HG03558 (cell line): ENCODE measurements around the gene HNRNPC.
"Not testable (repeated sequence)": the region's sequence is repeated elsewhere in the genome, so short reads cannot be mapped to it uniquely, and the experiment has no call there.

Experiments
- ATAC-seq: cut with Tn5 transposase; IDR thresholded peaks from one replicate; pipeline ENCODE4 v1.9.1; 2021; ENCODE audit warnings: moderate number of reproducible peaks; ENCODE audit not compliant: unreplicated experiment; ENCODE audit errors: extremely low read depth

The HNRNPC gene

DNA sequence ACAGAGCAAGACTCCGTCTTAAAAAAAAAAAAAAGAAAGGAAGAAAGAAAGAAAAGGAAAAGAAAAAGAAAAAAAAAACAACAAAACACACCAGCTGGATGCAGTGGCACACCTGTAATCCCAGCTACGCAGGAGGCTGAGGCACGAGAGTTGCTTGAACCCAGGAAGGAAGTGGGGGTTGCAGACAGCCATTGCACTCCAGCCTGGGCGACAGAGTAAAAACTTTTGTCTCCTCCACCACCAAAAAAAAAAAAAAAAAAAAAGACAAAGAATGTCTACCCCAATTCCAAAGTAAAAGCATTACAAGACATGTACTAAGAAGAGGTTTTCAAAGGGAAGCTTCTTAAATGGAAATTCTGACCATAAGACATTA lies 53.4 kb downstream of the HNRNPC start:
- no peak for ATAC-seq

DNA sequence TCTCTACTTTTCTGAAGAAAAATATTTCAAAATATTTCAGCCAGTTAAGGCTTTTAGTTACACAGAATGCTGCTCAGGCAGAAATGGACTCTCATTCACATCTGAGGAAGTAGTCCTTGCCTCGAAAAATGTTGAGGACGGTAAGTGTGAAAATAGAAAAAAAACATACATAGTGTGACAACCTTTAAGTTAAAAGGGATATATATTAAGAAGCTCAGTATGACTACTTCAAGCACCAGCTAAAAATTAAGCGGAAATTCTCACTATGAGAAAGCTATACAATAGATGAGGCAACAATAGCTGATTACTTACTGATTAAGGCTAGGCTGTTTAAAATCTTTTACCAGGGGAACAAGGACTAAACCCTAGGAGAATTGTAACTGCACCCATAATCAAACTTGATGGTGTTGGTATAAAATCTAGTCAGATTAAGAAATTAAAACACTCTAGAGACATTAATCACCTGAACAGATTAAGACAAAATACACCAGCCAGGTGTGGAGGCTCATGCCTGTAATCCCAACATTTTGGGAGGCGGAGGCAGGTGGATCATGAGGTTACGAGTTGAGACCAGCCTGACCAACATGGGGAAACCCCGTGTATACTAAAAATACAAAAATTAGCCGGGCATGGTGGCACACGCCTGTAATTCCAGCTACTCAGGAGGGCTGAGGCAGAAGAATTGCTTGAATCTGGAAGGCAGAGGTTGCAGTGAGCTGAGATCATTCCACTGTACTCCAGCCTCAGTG lies 53.9 kb downstream of the HNRNPC start:
- no peak for ATAC-seq

DNA sequence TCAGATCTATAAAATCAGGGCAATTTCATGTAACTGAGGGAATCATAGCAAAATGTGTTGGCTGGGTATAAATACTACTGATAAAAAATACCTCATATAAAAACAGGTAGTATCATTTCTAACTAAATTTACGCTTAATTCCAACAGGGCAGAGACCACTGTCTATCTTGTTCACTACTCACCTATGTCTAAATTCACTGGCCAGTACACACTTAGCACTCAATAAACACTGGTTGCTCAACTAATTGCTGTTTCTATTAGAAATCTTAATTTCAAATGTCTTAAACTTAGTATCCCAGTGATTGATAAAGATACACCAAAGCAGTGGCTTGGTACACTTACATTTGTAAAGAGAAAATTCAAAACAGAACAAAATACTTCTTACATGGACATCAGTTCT lies 55.6 kb downstream of the HNRNPC start:
- ATAC-seq, result no peak

DNA sequence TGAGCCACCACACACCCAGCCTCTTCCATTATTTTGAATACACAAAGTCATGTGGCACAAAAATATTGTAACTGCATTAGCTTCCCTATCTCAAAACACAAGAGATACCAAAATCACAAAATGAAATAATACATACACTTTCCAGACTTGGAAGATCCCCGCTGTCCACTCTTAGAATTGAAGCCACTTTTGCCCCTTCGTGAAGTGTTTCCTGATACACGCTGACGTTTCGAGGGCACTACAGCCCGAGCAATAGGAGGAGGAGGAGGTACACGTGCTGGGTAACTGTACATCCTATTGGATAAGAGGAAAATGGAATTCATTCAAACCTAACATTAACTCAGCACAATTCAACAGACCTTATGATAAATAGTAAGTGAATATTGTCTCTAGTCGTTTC lies 56.4 kb downstream of the HNRNPC start:
- ATAC-seq, result not testable (repeated sequence)

DNA sequence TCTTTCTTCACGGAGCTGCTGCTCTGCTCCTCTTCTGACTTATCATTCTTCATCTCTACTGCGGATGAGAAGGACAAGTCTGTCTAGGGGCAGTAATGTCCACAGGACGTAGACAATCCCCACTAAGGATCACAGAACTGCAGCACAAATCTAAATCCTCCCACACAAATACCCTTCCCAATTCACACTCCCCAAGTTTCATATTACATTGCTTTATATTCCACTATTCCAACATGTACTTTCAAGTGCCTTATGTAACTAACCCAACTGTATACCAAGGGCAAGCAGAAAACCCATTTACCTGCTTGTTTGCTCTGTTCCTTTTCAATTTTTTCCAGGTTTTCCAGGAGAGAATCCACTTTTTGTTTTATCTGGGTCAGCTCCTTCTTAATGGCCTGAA lies 57.7 kb downstream of the HNRNPC start:
- no peak for ATAC-seq

DNA sequence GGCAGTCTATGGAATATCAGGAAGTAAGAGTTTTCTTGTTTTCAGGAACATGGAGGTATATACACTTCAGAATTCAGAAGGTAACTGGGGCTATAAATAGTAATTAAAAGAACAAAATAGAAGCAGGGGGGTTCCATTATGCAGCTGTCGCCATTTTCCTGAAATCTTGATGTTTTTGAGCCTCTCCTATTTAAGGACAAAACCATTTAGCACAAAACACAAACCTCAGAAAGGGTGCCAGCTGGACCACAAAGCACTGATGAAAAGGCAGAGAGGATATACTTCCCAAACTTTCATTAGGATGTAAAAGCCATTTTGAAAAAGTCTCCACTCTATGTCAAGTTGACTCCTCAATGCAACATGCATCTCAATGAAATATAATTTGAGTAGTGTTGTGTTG lies 59.2 kb downstream of the HNRNPC start:
- ATAC-seq, result no peak

- no peak for ATAC-seq
These were observed 60.1 kb downstream of the HNRNPC start for GRCh38 chr14:21209185-21209584.

DNA sequence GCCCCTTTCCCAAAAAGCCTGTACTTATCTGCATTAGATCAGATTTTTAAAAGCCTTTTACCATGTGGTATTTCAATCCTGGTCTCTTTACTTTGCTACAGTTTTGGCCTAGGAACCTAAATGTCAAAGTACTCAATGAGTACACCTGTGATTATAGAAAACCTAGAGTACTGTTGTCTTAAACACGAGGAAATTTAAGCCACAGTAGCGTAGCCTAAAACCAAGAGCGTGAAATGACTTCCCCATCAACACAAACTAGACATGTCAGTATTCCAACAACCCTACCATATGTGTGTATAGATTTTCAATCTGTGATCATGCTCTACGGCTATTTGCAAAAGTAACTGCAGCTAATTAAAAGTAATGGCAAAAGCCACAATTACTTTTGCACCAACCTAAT lies 60.7 kb downstream of the HNRNPC start:
- no peak for ATAC-seq

DNA sequence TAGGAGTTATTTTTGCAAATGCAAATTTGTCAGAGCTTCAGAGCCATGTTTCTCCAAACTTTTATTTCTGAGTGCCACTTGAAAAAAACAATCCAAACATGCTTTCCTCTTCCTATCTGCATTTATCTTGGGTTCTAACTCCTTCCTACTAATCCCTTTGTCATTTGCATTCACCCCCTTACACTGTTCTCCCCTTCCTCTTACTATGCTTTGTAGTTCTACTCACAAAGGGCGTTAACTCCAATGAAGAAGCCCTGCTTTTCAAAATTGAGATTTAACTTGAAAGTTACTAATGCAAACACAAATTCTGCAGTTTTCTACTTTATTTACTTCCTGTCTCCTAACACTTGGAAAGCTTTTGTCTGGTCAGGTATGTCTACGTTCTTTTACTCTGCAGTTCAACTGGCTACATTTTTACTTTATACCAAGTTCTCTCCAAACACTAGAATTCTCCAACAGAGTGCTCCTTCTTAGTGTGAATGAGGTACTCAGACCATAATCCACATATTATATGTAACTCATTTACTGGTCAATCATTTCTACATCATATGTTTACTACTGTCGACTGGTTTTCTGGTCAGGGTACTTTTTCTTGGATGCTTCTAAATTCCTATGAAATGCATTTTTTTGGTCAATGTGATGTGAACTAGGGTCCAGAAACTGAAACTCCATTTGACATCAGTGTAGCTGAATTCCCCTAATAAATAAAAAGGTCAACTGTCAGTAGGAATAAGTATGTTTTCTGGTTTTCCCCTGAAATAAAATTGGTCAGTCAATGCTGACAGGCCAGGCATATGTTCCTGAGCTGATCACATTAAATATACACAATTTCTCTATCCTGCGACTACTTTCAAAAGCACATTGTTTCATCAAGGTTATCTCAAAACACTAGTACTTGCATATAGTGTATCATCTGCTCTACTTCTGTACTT lies 62.2 kb downstream of the HNRNPC start:
- ATAC-seq, result no peak

DNA sequence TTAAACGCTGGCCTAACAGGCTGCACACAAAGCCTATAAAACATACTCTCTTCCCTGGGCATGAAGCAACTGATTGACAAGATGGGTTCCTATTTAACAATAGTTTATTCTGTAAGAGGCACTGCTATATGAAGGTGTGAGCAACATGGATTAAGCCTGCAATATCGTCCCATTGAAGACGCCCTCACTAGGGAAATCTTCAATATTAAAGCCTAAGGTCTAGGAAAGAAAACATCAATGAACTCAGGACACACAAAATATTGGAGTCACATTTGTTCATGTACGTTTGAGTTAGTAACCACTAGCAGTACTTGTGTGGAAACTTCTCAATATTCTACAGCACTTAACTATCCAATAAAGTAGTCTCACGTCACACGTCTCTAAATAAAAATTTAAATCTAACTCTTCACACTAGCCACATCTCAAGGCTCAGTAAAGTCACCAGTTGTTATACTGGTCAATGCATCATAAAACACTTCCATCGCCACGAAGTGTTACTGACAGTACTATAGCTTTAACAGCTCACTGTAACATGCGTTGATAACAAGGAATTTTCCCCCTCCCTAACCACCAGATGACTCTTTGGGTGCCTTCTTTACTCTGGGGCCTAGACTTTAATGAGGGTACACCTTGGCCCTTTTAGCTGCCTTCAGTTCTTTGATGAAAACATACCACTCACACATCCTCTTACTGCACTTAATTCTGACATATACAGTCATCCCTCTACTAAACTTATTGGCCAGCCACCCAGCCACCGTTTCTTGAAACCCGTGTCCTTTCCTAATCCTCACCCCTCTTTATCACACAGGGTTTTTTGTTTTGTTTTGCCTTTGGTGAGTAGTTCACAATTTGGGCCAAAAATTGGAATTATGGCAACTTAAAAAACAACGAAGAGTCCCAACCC lies 63.3 kb downstream of the HNRNPC start:
- no peak for ATAC-seq

- no peak for ATAC-seq
These were observed 64.1 kb downstream of the HNRNPC start for GRCh38 chr14:21205026-21205677.

DNA sequence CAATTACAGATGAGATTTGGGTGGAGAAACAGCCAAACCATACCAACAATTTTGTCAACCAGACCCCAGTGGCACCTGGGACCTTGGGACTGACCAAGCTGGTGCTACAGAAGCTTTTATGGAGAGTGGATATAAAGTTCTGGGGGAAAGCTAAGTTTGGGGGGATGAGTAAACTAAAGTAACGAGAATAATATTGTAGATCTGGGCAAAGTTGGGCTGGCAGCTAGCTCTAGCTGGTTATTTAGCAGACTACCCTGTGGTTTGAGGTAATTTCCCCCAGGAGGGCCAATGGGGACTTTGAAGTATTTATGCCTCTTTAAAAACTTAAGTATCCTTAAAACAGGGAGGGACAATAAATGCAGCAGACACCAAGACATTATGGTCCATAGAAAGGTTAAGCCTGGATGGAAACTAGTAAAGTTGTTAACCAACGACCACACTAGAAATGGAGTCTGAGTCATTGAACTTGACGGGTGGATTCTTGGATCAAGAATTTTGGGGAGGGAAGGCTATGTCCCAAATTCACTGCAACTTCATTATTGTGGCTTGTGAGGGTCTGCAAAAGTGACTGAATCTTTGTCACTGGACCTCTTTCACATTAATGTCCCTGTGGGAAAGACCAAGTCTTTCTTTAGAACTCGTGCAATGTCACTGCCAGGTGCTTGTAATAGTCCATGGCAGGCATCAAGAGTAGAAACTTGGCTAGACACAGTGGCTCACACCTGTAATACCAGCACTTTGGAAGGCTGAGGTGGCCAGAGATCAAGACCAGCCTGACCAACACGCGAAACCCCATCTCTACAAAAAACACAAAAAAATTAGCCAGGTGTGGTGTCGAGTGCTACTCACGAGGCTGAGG lies 64.8 kb downstream of the HNRNPC start:
- ATAC-seq, result no peak

- no peak for ATAC-seq
These were observed 65.6 kb downstream of the HNRNPC start for GRCh38 chr14:21203470-21204166.

DNA sequence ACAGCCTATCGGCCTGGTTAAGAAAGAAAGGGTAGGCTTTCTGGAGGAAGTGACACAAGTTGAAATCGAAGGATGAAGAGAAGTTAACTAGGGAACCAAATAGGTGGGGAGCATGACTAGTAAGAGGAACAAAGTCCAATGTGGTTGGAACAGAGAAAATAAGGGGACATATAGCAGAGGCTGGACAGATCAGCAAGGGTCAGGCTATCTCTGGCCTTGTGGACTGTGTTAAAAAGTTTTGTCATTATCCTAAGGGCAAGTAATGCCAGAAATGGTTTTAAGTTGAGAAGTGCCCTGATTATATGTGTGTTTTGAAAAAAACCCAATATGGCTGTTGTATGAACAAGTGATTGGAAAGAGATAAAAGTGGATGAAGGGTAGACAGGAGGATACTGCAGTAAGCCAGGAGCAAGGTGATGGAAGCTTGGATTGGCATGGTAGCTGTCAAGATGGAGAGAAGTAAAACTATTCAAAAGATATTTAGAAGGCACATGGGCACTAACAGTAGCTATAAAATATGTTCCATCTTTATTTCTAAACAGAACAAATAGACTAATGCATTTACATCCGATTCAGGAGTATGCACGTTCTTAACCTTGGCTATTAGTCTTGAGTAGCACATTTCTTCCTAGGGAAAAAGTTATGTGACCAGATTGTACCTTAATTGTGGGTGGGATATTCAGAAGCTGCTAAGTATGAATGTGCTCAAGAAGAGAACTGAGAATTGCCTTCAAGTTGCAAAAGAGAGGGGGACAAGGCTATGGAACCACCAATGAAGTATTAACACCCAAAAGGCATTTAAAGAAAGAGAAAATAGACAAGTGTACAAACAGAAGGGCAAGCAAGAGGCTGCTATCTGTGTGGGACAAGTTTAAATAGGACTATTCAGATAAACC lies 66.5 kb downstream of the HNRNPC start:
- ATAC-seq, result no peak

GRCh38 chr14:21201732-21202462 lies 67.3 kb downstream of the HNRNPC start:
- ATAC-seq, result no peak

DNA sequence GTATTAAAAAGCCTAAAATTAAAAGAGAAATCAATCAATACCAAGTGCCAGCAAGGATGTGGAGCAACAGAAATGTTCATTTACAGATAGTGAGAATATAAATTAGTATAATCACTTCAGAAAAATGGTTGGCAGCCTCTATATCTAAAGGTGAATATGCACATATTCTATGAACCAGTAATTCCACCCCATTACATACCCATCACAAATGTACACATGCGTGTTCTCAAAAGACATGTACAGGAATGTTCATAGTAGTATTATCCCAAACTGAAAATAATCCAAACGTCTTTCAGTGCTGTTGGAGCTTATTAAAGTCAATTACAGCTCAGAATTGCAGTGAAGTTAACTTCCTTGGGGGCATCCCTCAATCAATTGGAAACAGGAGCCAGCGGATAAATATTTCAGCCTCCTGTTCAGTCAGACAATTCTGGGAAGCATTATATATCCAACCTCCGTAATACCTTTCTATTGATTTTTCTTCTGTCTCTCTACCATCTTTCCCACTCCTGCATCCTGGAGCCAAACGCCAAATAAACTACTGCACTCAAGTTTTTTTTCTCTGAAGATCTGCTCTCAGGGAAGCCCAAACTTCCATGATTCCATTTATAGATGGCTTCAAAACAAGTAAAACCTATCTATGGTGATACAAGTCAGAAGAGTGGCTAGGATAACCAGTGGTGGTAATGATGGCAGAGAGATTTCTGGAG lies 68.3 kb downstream of the HNRNPC start:
- no peak for ATAC-seq
